Amygdala (tissue), 56 donors: ENCODE measurements around the gene FCHO2.

Experiments used
- DNase-seq, 56 donors: peaks; one replicate each; lab custom pipeline; 2025; lab: John Stamatoyannopoulos, UW

The FCHO2 gene

GRCh38 chr5:73027816-73028215, 72.0 kb downstream of the FCHO2 start:
- no peak for DNase-seq

- no peak for DNase-seq
Observed at GRCh38 chr5:73028991-73029595, 73.3 kb downstream of the FCHO2 start.

DNA sequence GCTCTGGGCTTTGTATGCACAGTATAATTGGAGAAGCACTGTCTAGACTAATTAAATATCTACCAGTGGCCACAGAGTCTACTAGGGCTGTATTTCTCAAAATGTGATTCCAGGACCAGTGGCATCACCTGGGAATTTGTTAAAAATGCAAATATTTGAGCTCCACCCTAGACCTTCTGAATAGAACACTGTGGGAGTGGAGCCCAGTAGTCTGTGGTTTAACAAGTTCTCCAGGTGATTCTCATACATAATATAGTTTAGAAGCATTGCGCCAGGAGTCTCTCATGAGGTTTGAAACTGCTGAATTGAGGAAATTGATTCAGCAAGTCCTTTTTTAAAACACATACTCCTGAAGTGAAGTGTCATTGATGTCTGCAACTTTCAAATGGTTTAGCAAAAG, 74.7 kb downstream of the FCHO2 start:
- no peak for DNase-seq

- DNase-seq, result no peak
Observed at GRCh38 chr5:73030995-73031394, 75.2 kb downstream of the FCHO2 start.

- DNase-seq, result peak in 5 of 56 donors; percentile 1 to 38 (median 7)
Observed at GRCh38 chr5:73031839-73032238, 76.0 kb downstream of the FCHO2 start.

DNA sequence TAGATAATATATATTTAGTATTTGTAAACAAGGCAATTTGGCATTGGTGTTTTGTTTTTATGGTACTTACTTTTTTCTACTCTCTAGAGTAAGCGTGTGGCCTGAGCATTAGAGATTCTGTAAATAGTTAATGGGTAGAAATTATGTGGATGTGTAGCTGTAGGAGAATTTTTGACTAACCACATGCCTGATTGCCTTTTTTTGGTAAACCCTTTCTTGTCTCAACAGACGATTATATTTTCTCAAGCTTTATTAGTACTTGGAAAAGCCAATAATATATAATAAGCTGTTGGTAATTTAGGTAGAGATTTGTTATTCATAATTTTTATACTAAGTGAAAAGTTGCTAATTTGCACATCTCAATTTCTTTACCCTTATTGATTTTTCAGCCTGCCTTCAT, 76.8 kb downstream of the FCHO2 start:
- DNase-seq, result no peak

DNA sequence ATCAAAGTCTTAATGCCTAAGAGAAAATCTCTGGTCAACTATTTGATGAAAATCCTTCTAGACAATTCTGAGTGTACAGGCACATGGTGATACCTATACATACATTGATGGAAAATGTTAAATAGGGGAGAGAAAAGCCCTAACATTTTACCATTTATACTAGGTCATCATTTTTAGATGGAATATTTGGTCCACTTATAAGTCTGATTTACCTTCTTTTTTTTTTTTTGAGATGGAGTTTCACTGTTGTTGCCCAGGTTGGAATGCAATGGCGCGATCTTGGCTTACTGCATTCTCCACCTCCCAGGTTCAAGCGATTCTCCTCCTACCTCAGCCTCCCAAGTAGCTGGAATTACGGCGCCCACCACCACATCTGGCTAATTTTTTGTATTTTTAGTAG, 81.7 kb downstream of the FCHO2 start:
- no peak for DNase-seq

GRCh38 chr5:73039082-73039481, 83.2 kb downstream of the FCHO2 start:
- DNase-seq, result no peak

DNA sequence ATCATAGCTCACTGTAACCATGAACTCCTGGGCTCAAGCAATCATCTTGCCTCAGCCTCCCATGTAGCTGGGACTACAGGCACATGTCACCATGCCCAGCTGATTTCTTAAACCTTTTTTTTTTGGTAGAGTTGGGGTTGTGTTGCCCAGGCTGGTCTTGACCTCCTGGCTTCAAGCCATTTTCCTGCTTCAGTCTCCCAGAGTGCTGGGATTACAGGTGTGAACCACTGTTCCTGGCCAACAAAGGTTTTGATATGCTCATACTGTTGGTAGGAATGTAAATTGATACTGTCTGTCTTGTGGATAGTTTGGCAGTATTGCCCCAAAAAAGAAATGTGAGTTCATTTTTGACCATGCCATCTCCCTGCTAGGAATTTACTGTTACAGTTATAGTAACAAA, 87.2 kb downstream of the FCHO2 start:
- no peak for DNase-seq

GRCh38 chr5:73044546-73044945, 88.7 kb downstream of the FCHO2 start:
- DNase-seq, result no peak

DNA sequence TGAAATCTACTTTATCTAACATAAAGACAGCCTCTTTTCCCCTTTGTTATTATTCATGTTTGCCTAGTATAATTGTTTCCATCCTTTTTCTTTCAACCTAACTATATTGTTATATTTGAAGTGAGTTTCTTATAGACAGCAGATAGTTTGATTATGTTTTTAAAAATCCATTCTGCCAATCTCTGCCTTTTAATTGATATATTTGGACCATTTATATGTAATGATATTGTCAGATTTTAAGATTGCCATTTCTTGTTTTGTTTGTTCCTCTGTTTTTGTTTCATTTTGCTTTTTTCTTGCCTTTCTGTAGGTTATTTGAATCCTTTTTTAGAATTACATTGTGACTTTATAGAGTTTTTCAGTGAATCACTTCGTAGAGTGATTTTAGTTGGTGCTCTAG, 89.8 kb downstream of the FCHO2 start:
- DNase-seq, result no peak

DNA sequence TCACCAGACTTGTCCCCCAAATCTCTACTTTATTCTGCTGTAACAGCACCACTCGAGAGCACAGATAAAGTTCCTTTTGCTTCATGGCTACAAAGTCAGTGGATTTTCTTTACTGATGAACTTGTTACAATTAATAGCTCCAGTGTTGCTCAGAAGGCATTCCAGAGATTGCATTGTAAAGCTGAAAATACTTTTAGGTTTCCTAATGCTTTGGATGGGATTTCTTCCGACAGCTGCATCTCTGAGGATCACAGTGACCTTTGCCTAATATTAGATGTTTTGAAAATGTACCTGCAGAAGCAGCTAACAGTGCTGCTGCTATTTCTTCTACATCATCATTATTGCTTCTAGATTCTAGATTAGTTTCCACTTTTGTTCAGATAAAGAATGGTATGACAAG, 105.8 kb downstream of the FCHO2 start:
- no peak for DNase-seq

DNA sequence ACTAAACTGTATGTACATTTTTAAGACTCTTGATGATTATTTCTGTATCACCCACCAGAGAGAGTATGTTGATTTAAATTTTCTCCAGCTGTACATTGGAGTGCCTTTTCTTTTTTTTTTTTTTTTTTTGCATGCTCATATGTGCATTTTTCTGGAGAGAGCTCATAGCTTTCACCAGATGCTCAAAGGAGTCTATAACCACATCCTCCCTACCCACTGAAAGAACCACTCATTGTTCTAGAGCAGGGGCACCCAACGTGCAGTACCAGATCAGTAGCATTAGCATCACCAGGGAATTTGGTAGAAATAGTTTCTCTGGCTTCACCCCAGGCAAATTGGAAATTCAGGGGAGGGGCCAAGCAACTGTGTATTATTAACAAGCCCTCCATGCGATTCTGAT, 110.6 kb downstream of the FCHO2 start:
- no peak for DNase-seq

GRCh38 chr5:73067213-73067612, 111.4 kb downstream of the FCHO2 start:
- no peak for DNase-seq

DNA sequence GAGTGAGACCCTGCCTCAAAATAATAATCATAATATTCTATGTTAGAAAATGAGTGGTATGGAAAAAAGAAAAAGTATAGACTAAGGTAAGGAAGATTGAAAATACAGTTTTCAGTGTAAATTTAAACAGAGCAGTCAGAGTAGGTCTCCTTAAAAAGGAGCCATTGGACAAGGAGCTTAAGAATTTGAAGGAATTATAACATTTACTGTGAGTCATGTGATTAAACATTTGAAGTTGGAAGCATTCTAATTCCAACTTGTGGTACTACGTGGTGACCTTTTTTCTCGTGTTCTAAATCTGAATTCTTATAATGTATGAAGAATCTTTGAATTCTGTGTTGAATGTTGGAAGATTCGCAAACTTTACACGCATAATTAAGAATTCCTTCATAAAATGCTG, 125.3 kb downstream of the FCHO2 start:
- no peak for DNase-seq

- no peak for DNase-seq
Observed at GRCh38 chr5:73088026-73088425, 132.2 kb downstream of the FCHO2 start.

DNA sequence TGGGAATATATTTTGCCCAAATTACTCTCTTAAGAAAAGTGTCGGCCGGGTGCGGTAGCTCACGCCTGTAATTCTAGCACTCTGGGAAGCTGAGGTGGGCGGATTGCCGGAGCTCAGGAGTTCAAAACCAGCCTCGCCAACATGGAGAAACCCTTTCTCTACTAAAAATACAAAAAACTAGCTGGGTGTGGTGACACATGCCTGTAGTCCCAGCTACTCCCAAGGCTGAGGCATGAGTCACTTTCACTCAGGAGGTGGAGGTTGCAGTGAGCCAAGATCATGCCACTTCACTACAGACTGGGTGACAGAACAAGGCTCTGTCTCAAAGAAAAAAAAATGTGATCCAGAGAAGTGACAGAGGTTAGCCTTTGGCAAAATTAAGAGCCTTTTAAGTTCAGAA, 138.1 kb downstream of the FCHO2 start:
- no peak for DNase-seq

GRCh38 chr5:73094415-73094814, 138.6 kb downstream of the FCHO2 start:
- DNase-seq, result no peak

DNA sequence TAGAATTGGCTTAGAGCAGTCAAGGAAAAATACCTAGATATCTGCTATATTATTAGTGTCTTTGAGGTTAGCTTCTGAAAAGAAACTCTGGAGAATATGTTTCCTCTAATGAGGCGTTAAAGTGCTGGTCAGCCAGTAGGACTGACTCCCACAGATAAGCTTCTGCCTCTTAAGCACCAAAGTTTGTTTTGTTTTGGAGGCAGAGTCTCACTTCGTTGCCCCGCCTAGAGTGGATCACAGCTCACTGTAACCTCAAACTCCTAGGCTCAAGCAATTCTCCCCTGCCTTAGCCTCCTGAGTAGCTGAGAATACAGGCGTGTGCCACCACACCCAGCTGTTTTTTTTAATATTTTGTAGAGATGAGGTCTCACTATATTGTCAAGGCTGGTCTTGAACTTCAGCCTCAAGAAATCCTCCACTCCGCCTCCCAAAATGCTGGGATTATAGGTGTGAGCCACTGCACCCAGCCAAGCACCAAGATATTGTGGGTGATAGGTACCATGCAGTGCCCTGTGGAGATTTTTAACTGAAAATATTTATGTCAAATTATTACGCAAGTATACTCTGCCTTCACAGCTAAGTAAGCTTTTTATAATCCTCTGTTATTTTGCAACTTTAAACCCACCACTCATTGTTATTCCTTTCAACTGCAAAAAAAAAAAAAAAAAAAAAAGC, 139.9 kb downstream of the FCHO2 start:
- DNase-seq, result no peak

DNA sequence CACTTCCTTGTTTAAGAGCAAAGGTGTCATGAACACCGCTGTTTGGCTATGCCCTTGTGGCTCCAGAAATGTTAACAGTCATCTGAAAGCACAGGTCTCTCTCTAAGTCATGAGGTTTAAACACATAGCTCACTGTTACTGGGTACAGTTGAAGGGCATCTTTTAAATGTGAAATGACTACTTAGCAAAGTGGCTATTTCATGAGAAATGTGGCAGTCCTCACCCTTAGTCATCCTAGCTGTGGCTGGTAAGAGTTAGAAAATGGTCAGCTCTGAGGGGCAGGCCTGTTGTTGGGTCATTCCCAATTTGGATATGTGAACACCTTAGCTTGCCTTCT, 140.4 kb downstream of the FCHO2 start:
- no peak for DNase-seq

DNA sequence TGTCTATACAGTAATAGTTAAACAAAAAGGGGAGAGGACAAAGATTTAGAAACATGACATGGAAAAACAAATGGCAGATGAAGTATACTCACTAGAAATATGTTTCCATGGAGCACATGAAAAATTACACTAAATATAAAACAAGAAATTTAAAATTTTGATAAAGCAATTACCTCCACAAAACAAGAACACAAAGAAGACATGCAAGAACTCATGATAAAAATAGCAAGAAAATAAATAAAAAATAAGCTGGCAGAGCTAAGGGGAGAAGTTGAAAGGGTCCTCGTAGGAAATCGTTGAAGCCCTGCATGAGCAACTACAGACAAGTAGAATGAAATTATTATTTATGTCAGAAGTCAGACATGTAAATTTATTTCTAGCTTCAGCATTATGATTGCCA, 141.9 kb downstream of the FCHO2 start:
- no peak for DNase-seq

- DNase-seq, result no peak
Observed at GRCh38 chr5:73100109-73100508, 144.3 kb downstream of the FCHO2 start.

DNA sequence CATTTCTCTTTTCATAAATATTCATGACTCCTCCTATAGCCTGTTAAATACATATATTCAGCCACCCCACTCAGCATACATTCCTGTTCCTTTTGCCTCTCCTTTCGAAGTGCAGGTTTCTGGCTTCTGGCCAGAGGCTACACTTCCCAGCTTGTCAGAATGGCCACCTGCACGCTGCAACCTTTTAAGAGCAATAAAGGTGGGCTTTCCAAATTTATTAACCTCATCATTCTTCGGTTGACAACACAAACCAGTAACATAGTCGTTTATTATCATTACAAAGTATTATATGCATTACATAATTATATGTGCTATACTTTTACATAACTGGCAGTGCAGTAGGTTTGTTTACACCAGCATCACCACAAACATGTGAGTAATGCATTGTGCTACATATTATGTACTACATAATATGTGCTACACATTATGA, 148.0 kb downstream of the FCHO2 start:
- DNase-seq, result no peak
